Keratinocyte (primary cell): ENCODE data around the gene TUBB3.

ENCODE experiments used
- CTCF ChIP-seq, 3 experiments: IDR thresholded peaks in 1 of 3; conservative IDR thresholded peaks in 1 of 3; optimal IDR thresholded peaks in 1 of 3; 2 replicates in 2 of 3; 3 replicates in 1 of 3; pipeline versions ENCODE3 to v1.5.1; 2011; ENCODE audit warnings: low read length in 3 of 3, mild to moderate bottlenecking in 3 of 3, moderate library complexity in 2 of 3, control low read depth in 1 of 3, inconsistent platforms in 1 of 3; ENCODE audit not compliant: insufficient read depth in 2 of 3; ENCODE audit errors: extremely low read depth in 1 of 3
- EZH2 ChIP-seq: IDR thresholded peaks from one replicate; pipeline ENCODE4 v1.6.1; 2012; ENCODE audit warnings: inconsistent platforms, mild to moderate bottlenecking, low read length, moderate library complexity

GRCh38 chr16:89924925-89925307, 1.8 kb downstream of the TUBB3 start:
- no peak for TF ChIP-seq CTCF (optimal IDR thresholded peaks at IDR 0.05 in 1 of 3, IDR thresholded peaks at IDR 0.05 in 1 of 3, conservative IDR thresholded peaks at IDR 0.05 in 1 of 3; ENCODE audit: extremely low read depth in 1 of 3, insufficient read depth in 2 of 3, low read length in 3 of 3)
- no peak for TF ChIP-seq EZH2
